GM12878 (cell line): Measurements from ENCODE around the gene SLC4A8. TPM values are rescaled to one million over a fixed set of nuclear protein-coding genes. Genes with fewer than 3 reads are reported as not detected.

Source experiments
- CBX3 ChIP-seq: fragments of 200-600 bp; sonication (generic); IDR thresholded peaks from 2 replicates; pipeline ENCODE4 v1.6.1; 2016; ENCODE audit warnings: low read depth, borderline replicate concordance
- CBX5 ChIP-seq: sonication (generic); IDR thresholded peaks from 2 replicates; pipeline ENCODE4 v1.6.1; 2016; ENCODE audit warnings: low read depth, moderate library complexity, mild to moderate bottlenecking, inconsistent platforms
- CHD2 ChIP-seq: IDR thresholded peaks from 2 replicates; pipeline ENCODE4 v1.6.1; 2011; ENCODE audit warnings: low read depth, low read length, improper control_type of control experiment, borderline replicate concordance
- CREM ChIP-seq: IDR thresholded peaks from 2 replicates; pipeline ENCODE4 v1.6.1; 2014; ENCODE audit warnings: antibody characterized with exemption, low read depth
- E2F8 ChIP-seq: fragments of 450-650 bp; IDR thresholded peaks from 2 replicates; pipeline ENCODE4 v1.6.1; 2018; ENCODE audit warnings: mild to moderate bottlenecking, low read depth, moderate library complexity; ENCODE audit not compliant: partially characterized antibody
- ESRRA ChIP-seq: IDR thresholded peaks from 2 replicates; pipeline ENCODE4 v1.6.1; 2012; ENCODE audit warnings: mild to moderate bottlenecking, low read length, improper control_type of control experiment
- GABPA ChIP-seq: IDR thresholded peaks from 2 replicates; pipeline ENCODE4 v1.6.1; 2014; ENCODE audit warnings: antibody characterized with exemption, low read depth, mild to moderate bottlenecking, inconsistent platforms
- HDGF ChIP-seq: fragments of 450-650 bp; IDR thresholded peaks from 2 replicates; pipeline ENCODE4 v1.6.1; 2016; ENCODE audit warnings: antibody characterized with exemption
- IKZF2 ChIP-seq, 2 experiments: fragments of 450-650 bp; IDR thresholded peaks; 2 replicates each; pipeline ENCODE4 v1.6.1; 2017; ENCODE audit warnings: mild to moderate bottlenecking in 2 of 2, moderate library complexity in 2 of 2
- MEF2A ChIP-seq: IDR thresholded peaks from 2 replicates; pipeline ENCODE4 v1.6.1; 2011; ENCODE audit warnings: low read depth, mild to moderate bottlenecking, low read length, moderate library complexity; ENCODE audit not compliant: insufficient read depth
- MEF2B ChIP-seq: fragments of 450-650 bp; IDR thresholded peaks from 2 replicates; pipeline ENCODE4 v1.6.1; 2018; ENCODE audit warnings: mild to moderate bottlenecking, moderate library complexity; ENCODE audit not compliant: partially characterized antibody, poor library complexity, severe bottlenecking
- MYB ChIP-seq: fragments of 150-350 bp; IDR thresholded peaks from 2 replicates; pipeline ENCODE4 v1.6.1; 2014; ENCODE audit warnings: mild to moderate bottlenecking, low read depth, low read length, borderline replicate concordance
- POLR2A ChIP-seq: IDR thresholded peaks from 2 replicates; pipeline ENCODE4 v1.6.1; 2011; ENCODE audit warnings: low read depth, mild to moderate bottlenecking, low read length
- POLR2AphosphoS5 ChIP-seq: IDR thresholded peaks from 2 replicates; pipeline ENCODE4 v1.6.1; 2011; ENCODE audit warnings: mild to moderate bottlenecking, low read length, inconsistent platforms
- RAD51 ChIP-seq: fragments of 450-650 bp; IDR thresholded peaks from 2 replicates; pipeline ENCODE4 v1.6.1; 2016; ENCODE audit warnings: moderate library complexity, mild to moderate bottlenecking, inconsistent platforms
- RB1 ChIP-seq: fragments of 450-650 bp; formaldehyde crosslinking; IDR thresholded peaks from 2 replicates; pipeline ENCODE4 v1.6.1; 2017; ENCODE audit warnings: mild to moderate bottlenecking, borderline replicate concordance
- SMAD5 ChIP-seq: IDR thresholded peaks from 2 replicates; pipeline ENCODE4 v1.6.1; 2016; ENCODE audit warnings: antibody characterized with exemption, low read depth
- SMARCA5 ChIP-seq: fragments of 450-650 bp; IDR thresholded peaks from 2 replicates; pipeline ENCODE4 v1.6.1; 2017; ENCODE audit warnings: mild to moderate bottlenecking
- ZBTB33 ChIP-seq: fragments of 450-650 bp; IDR thresholded peaks from 2 replicates; pipeline ENCODE4 v1.6.1; 2017; ENCODE audit warnings: mild to moderate bottlenecking
- ZNF217 ChIP-seq: fragments of 450-650 bp; IDR thresholded peaks from 2 replicates; pipeline ENCODE4 v1.6.1; 2017; ENCODE audit warnings: antibody characterized with exemption, mild to moderate bottlenecking
- ZNF24 ChIP-seq: fragments of 450-650 bp; IDR thresholded peaks from 2 replicates; pipeline ENCODE4 v1.6.1; 2017; ENCODE audit warnings: antibody characterized with exemption, mild to moderate bottlenecking
- ZNF687 ChIP-seq: fragments of 450-650 bp; IDR thresholded peaks from 2 replicates; pipeline ENCODE4 v1.6.1; 2017; ENCODE audit warnings: mild to moderate bottlenecking, moderate library complexity
- ZZZ3 ChIP-seq: IDR thresholded peaks from 2 replicates; pipeline ENCODE4 v1.6.1; 2011; ENCODE audit warnings: low read depth; ENCODE audit not compliant: control insufficient read depth, insufficient read length
- polyA plus RNA-seq, 11 experiments: library from polyadenylated mRNA; depleted of rRNA in 4 of 11; unstranded in 6 of 11; stranded (reverse) in 5 of 11; fragments of >200 nt; fragmentation: Nextera tagmentation in 4 of 11; fragmentation: Illumina TruSeq in 1 of 11; extraction: Ambion mirVana in 4 of 11; extraction: Trizol in 1 of 11; gene quantifications; 1 replicate in 1 of 11; 2 replicates in 10 of 11; pipeline versions ENCODE4 v1.2.1 to v1.2.3, GENCODE V29; 2011 to 2016; ENCODE audit warnings: inconsistent platforms in 2 of 11, missing spikeins in 2 of 11, low read depth in 1 of 11
- total RNA-seq, 4 experiments: library from RNA; depleted of rRNA in 3 of 4; stranded (reverse); fragments of >200 nt in 3 of 4; fragmentation: Illumina TruSeq in 1 of 4; extraction: Trizol in 1 of 4; gene quantifications; 2 replicates each; pipeline versions ENCODE4 v1.2.1 to v1.2.3, GENCODE V29; 2013 to 2021

Gene SLC4A8
- total and polyA plus RNA-seq, 10 of the 15 experiments (the other 5 are each of a cell fraction or from before 2014, with no cell fraction given) = 1.4 to 7.7 (median 3.7) TPM

GRCh38 chr12:51395283-51396230 lies 29.1 kb upstream of the SLC4A8 start (continued):
- peak; percentile 73 to 77 for TF ChIP-seq IKZF2 (IDR thresholded peaks at IDR 0.05)
- TF ChIP-seq ZNF24 = no peak
- no peak for TF ChIP-seq ZNF217
- no peak; the same call in 1 of the 2 replicates for TF ChIP-seq SMARCA5
- TF ChIP-seq ESRRA = no peak
- TF ChIP-seq ZZZ3 = no peak
- no peak for TF ChIP-seq CHD2
- no peak for TF ChIP-seq MEF2B
- TF ChIP-seq RAD51 = no peak
- no peak for TF ChIP-seq CBX3
- TF ChIP-seq HDGF = peak; percentile 84; the same call in 1 of the 2 replicates
- TF ChIP-seq ZBTB33 = no peak
- 0 out of 2 replicates have a peak, but pooled peaks have one; percentile 35 for TF ChIP-seq MEF2A
- TF ChIP-seq E2F8 = no peak
- peak; percentile 48; the same call in 1 of the 2 replicates for TF ChIP-seq ZNF687
- TF ChIP-seq POLR2A = peak; percentile 52; the same call in 1 of the 2 replicates
- TF ChIP-seq RB1 = 0 out of 2 replicates have a peak, but pooled peaks have one; percentile 30
- no peak for TF ChIP-seq SMAD5
- TF ChIP-seq CBX5 = no peak
- no peak for TF ChIP-seq POLR2AphosphoS5
- no peak for TF ChIP-seq GABPA
- TF ChIP-seq CREM = peak; percentile 50; the same call in 1 of the 2 replicates
- TF ChIP-seq MYB = no peak
